SJCRH30 (cell line): ENCODE results near the gene ANKRD22. TPM values are rescaled to one million over a fixed set of nuclear protein-coding genes. Genes with fewer than 3 reads are reported as not detected.
"Not testable (repeated sequence)": the region's sequence is repeated elsewhere in the genome, so short reads cannot be mapped to it uniquely, and the experiment has no call there.

Source experiments
- DNase-seq, 2 experiments: peaks; one replicate each; pipeline ENCODE4 v3.0.0-alpha.2; 2015 to 2020
- H3K27ac ChIP-seq: fragments of 250-450 bp; sonication (Bioruptor Pico); 2 replicates; pipeline ENCODE4 v1.5.1; 2020; ENCODE audit warnings: mild to moderate bottlenecking, moderate library complexity
- H3K27me3 ChIP-seq: fragments of 250-450 bp; sonication (Bioruptor Pico); 2 replicates; pipeline ENCODE4 v1.5.1; 2020; ENCODE audit warnings: mild to moderate bottlenecking, moderate library complexity
- H3K36me3 ChIP-seq: fragments of 250-450 bp; sonication (Bioruptor Pico); 2 replicates; pipeline ENCODE4 v1.5.1; 2020; ENCODE audit warnings: mild to moderate bottlenecking, moderate library complexity
- H3K4me1 ChIP-seq: fragments of 250-450 bp; sonication (Bioruptor Pico); 2 replicates; pipeline ENCODE4 v1.5.1; 2020; ENCODE audit warnings: mild to moderate bottlenecking, moderate library complexity
- H3K4me3 ChIP-seq: fragments of 250-450 bp; sonication (Bioruptor Pico); 2 replicates; pipeline ENCODE4 v1.5.1; 2020; ENCODE audit warnings: mild to moderate bottlenecking, moderate library complexity
- H3K9me3 ChIP-seq: fragments of 250-450 bp; sonication (Bioruptor Pico); replicated peaks from 2 replicates; pipeline ENCODE4 v1.5.1; 2020; ENCODE audit warnings: mild to moderate bottlenecking, moderate library complexity
- total RNA-seq: library from RNA; depleted of rRNA; stranded (reverse); fragments of >200 nt; shearing (Covaris generic); gene quantifications from 2 replicates; pipeline ENCODE4 v1.2.3, GENCODE V29; 2014

Gene ANKRD22
- total RNA-seq, 1 experiment from 2014 or later: not detected

GRCh38 chr10:88882646-88883447, 31.2 kb upstream of the ANKRD22 start:
- not testable (repeated sequence) for H3K27ac ChIP-seq, H3K4me3 ChIP-seq, H3K4me1 ChIP-seq

GRCh38 chr10:88881922-88882645, 30.4 kb upstream of the ANKRD22 start:
- Histone ChIP-seq H3K4me1 (peaks cover 8% of the 10 kb centered on the region), H3K4me3 (no peak overlapping the region)

More at GRCh38 chr10:88882646-88883447, 31.2 kb upstream of the ANKRD22 start:
- H3K9me3 ChIP-seq, DNase-seq, H3K27me3 ChIP-seq, H3K36me3 ChIP-seq: not testable (repeated sequence)

GRCh38 chr10:88881320-88881719, 29.7 kb upstream of the ANKRD22 start:
- DNase-seq: no peak
- Histone ChIP-seq H3K36me3 (no peaks in the 10 kb centered on the region), H3K9me3 (no peaks in the 10 kb centered on the region), H3K27ac (no peak overlapping the region), H3K27me3 (peaks cover 3% of the 10 kb centered on the region; the same call in 1 of the 2 replicates), H3K4me1 (peaks cover 8% of the 10 kb centered on the region), H3K4me3 (peak overlapping the region; percentile 79)

More at GRCh38 chr10:88881922-88882645, 30.4 kb upstream of the ANKRD22 start:
- Histone ChIP-seq H3K9me3 (no peaks in the 10 kb centered on the region), H3K36me3 (no peaks in the 10 kb centered on the region), H3K27me3 (peaks cover 3% of the 10 kb centered on the region; the same call in 1 of the 2 replicates), H3K27ac (no peak overlapping the region)
- no peak for DNase-seq

GRCh38 chr10:88880282-88881076, 28.8 kb upstream of the ANKRD22 start:
- H3K9me3 ChIP-seq: no peaks in the 10 kb centered on the region
- peak overlapping the region; percentile 79 for H3K4me3 ChIP-seq
- H3K27ac ChIP-seq: peak overlapping the region; percentile 53
- peaks cover 3% of the 10 kb centered on the region; the same call in 1 of the 2 replicates for H3K27me3 ChIP-seq
- no peaks in the 10 kb centered on the region for H3K36me3 ChIP-seq
- DNase-seq: peak; percentile 47 to 62
- peaks cover 8% of the 10 kb centered on the region for H3K4me1 ChIP-seq

- no peak for DNase-seq
- peaks cover 8% of the 10 kb centered on the region for H3K4me1 ChIP-seq
These were observed 28.1 kb upstream of the ANKRD22 start, which contains the start of gene STAMBPL1 for GRCh38 chr10:88879534-88880281. Gene STAMBPL1 (plus strand): TSS chr10:88880245. CDS start chr10:88901709, 21,464 bp downstream.

GRCh38 chr10:88877298-88877697, 25.7 kb upstream of the ANKRD22 start:
- Histone ChIP-seq H3K4me3 (no peak overlapping the region), H3K9me3 (no peaks in the 10 kb centered on the region), H3K36me3 (no peaks in the 10 kb centered on the region), H3K4me1 (peaks cover 8% of the 10 kb centered on the region), H3K27me3 (peaks cover 3% of the 10 kb centered on the region; the same call in 1 of the 2 replicates), H3K27ac (no peak overlapping the region)
- no peak for DNase-seq

More at GRCh38 chr10:88879534-88880281, 28.1 kb upstream of the ANKRD22 start, which contains the start of gene STAMBPL1:
- Histone ChIP-seq H3K4me3 (peak within 1 kb of the TSS; percentile 79), H3K27ac (peak within 1 kb of the TSS; percentile 53), H3K36me3 (no peaks in the 10 kb centered on the region), H3K9me3 (no peaks in the 10 kb centered on the region), H3K27me3 (peaks cover 3% of the 10 kb centered on the region; the same call in 1 of the 2 replicates)

- no peak for DNase-seq
- Histone ChIP-seq H3K4me3 (no peak overlapping the region), H3K27ac (no peak overlapping the region), H3K36me3 (no peaks in the 10 kb centered on the region), H3K9me3 (no peaks in the 10 kb centered on the region), H3K27me3 (peaks cover 3% of the 10 kb centered on the region; the same call in 1 of the 2 replicates), H3K4me1 (peaks cover 8% of the 10 kb centered on the region)
These were observed 23.4 kb upstream of the ANKRD22 start for GRCh38 chr10:88875081-88875480.

- DNase-seq: no peak
- no peaks in the 10 kb centered on the region for H3K27me3 ChIP-seq
- H3K9me3 ChIP-seq: no peaks in the 10 kb centered on the region
- H3K4me3 ChIP-seq: no peak overlapping the region
- peaks cover 8% of the 10 kb centered on the region for H3K4me1 ChIP-seq
- H3K36me3 ChIP-seq: no peaks in the 10 kb centered on the region
- no peak overlapping the region for H3K27ac ChIP-seq
These were observed 22.6 kb upstream of the ANKRD22 start for GRCh38 chr10:88874281-88874680.

GRCh38 chr10:88873757-88874156, 22.1 kb upstream of the ANKRD22 start:
- Histone ChIP-seq H3K9me3 (no peaks in the 10 kb centered on the region), H3K27ac (no peak overlapping the region), H3K27me3 (no peaks in the 10 kb centered on the region), H3K4me3 (no peak overlapping the region), H3K36me3 (no peaks in the 10 kb centered on the region), H3K4me1 (peaks cover 8% of the 10 kb centered on the region)
- DNase-seq: no peak

GRCh38 chr10:88870089-88870488, 18.4 kb upstream of the ANKRD22 start:
- no peak for DNase-seq
- Histone ChIP-seq H3K9me3 (no peaks in the 10 kb centered on the region), H3K4me3 (no peak overlapping the region), H3K27ac (no peak overlapping the region), H3K36me3 (no peaks in the 10 kb centered on the region), H3K27me3 (no peaks in the 10 kb centered on the region), H3K4me1 (no peaks in the 10 kb centered on the region)

GRCh38 chr10:88866454-88866853, 14.8 kb upstream of the ANKRD22 start:
- no peaks in the 10 kb centered on the region for H3K4me1 ChIP-seq

GRCh38 chr10:88865281-88865876, 13.7 kb upstream of the ANKRD22 start:
- H3K27me3 ChIP-seq: no peaks in the 10 kb centered on the region

More at GRCh38 chr10:88866454-88866853, 14.8 kb upstream of the ANKRD22 start:
- no peaks in the 10 kb centered on the region for H3K36me3 ChIP-seq
- H3K27me3 ChIP-seq: no peaks in the 10 kb centered on the region
- H3K9me3 ChIP-seq: no peaks in the 10 kb centered on the region
- no peak overlapping the region for H3K4me3 ChIP-seq
- DNase-seq: no peak
- H3K27ac ChIP-seq: no peak overlapping the region

GRCh38 chr10:88861036-88861435, 9.4 kb upstream of the ANKRD22 start:
- no peak overlapping the region for H3K4me3 ChIP-seq
- H3K27ac ChIP-seq: no peak overlapping the region
- H3K9me3 ChIP-seq: no peaks in the 10 kb centered on the region
- no peaks in the 10 kb centered on the region for H3K36me3 ChIP-seq
- no peak for DNase-seq
- H3K4me1 ChIP-seq: no peaks in the 10 kb centered on the region
- no peaks in the 10 kb centered on the region for H3K27me3 ChIP-seq

More at GRCh38 chr10:88865281-88865876, 13.7 kb upstream of the ANKRD22 start:
- DNase-seq: no peak
- no peak overlapping the region for H3K27ac ChIP-seq
- H3K9me3 ChIP-seq: no peaks in the 10 kb centered on the region
- no peaks in the 10 kb centered on the region for H3K4me1 ChIP-seq
- H3K36me3 ChIP-seq: no peaks in the 10 kb centered on the region
- H3K4me3 ChIP-seq: no peak overlapping the region
